Stomach (tissue), 9 donors: ENCODE measurements around the gene EML6. TPM values are rescaled to one million over a fixed set of nuclear protein-coding genes. Genes with fewer than 3 reads are reported as not detected.

Experiments used
- DNase-seq, 2 donors: peaks; one replicate each; pipeline versions ENCODE4 v3.0.0 to v3.0.0-alpha.2; 2013 to 2019
- H3K27ac ChIP-seq, 5 donors: fragments of 200-600 bp in 4 of 5; sonication (generic) in 4 of 5; one replicate each; pipeline ENCODE4 v1.5.1; 2013 to 2019; ENCODE audit warnings: mild to moderate bottlenecking in 1 of 5, moderate library complexity in 1 of 5
- H3K27me3 ChIP-seq, 3 donors: fragments of 200-600 bp; sonication (generic); one replicate each; pipeline ENCODE4 v1.5.1; 2017 to 2019; ENCODE audit warnings: mixed run types in 1 of 3
- H3K36me3 ChIP-seq, 4 donors: fragments of 200-600 bp; sonication (generic); 1 replicate in 3 of 4; 2 replicates in 1 of 4; pipeline ENCODE4 v1.5.1; 2016 to 2019
- H3K4me1 ChIP-seq, 4 donors: fragments of 200-600 bp; sonication (generic); one replicate each; pipeline ENCODE4 v1.5.1; 2016 to 2019
- H3K4me3 ChIP-seq, 4 donors: fragments of 200-600 bp; sonication (generic) in 3 of 4; one replicate each; pipeline ENCODE4 v1.5.1; 2016 to 2019; ENCODE audit warnings: mild to moderate bottlenecking in 1 of 4
- H3K9me3 ChIP-seq, 4 donors: fragments of 200-600 bp; sonication (generic); one replicate each; pipeline ENCODE4 v1.5.1; 2016 to 2019
- EP300 ChIP-seq: sonication (generic); formaldehyde crosslinking; IDR thresholded peaks from one replicate; pipeline ENCODE4 v1.6.1; 2017; ENCODE audit warnings: antibody characterized with exemption
- POLR2A ChIP-seq, 4 donors: fragments of 450-650 bp; IDR thresholded peaks; one replicate each; pipeline ENCODE4 v1.6.1; 2016; ENCODE audit warnings: antibody characterized with exemption in 4 of 4, control low read depth in 2 of 4, mild to moderate bottlenecking in 1 of 4, moderate library complexity in 1 of 4
- POLR2AphosphoS5 ChIP-seq, 3 donors: sonication (generic); formaldehyde crosslinking; IDR thresholded peaks; one replicate each; pipeline ENCODE4 v1.6.1; 2016; ENCODE audit warnings: antibody characterized with exemption in 3 of 3
- WGBS, 5 donors: extraction: QIAGEN DNeasy Blood & Tissue Kit in 3 of 5; methylation state at CpG; one replicate each; pipeline versions ENCODE4 v1.1.5 to v1.1.7; 2013 to 2018; 5-methylcytosine and 5-hydroxymethylcytosine counted together
- intact Hi-C: fragments of 100-400 bp; cut with DNase I; formaldehyde crosslinking; loops from one replicate; pipeline ENCODE4 v1.15.1; 2023; ENCODE audit warnings: low total_unique reads
- polyA plus RNA-seq, 3 donors: library from polyadenylated mRNA; stranded (reverse); fragments of 200-250 nt; gene quantifications; one replicate each; pipeline ENCODE4 v1.2.3, GENCODE V29; 2013
- total RNA-seq, 5 donors: library from RNA; depleted of rRNA; stranded (reverse); fragments of >200 nt; gene quantifications; one replicate each; pipeline versions ENCODE4 v1.1.0 to v1.2.3, GENCODE V29; 2014 to 2016
- TF ChIP-seq, protein P1 (sequence below), 7 experiments: fragments of 450-650 bp in 4 of 7; fragments of 200-600 bp in 3 of 7; sonication (generic) in 3 of 7; IDR thresholded peaks; one replicate each; pipeline ENCODE4 v1.5.1; 2016 to 2019; ENCODE audit warnings: antibody characterized with exemption in 7 of 7, control low read depth in 2 of 7, mild to moderate bottlenecking in 1 of 7
- donor health status: healthy with polysubstance abuse.
- donor health status: Bipolar disorder and iron deficiency.
- donor health status: healthy.

Gene EML6
- total and polyA plus RNA-seq, 8 donors, result 0.45 to 10.1 (median 1.8) TPM; not detected in 1

DNA sequence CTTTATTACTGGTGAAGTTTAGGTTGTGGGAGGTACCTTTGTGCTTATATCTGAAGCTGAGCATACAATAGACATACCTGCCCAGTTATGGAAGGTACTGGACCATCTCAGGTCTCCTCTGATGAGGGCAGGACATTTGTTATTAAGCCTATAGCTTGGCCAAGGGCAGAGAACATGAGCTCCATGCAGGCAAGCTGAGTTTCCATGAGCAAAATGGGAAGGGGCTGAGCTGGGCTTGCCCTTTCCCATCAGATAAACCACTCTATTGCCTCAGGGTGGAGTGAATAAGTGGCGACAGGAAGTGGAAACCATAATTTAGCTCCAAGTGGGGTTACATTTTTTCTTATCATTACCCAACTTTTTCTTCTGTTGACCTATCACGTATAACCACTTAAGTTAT lies 39.9 kb upstream of the EML6 start:
- intact Hi-C loops, result no loop called here
- H3K4me1 ChIP-seq, result no peaks in the 10 kb centered on the region
- H3K27me3 ChIP-seq, result no peaks in the 10 kb centered on the region
- H3K9me3 ChIP-seq, result no peaks in the 10 kb centered on the region
- DNase-seq, result no peak
- H3K36me3 ChIP-seq, result no peaks in the 10 kb centered on the region
- no peak overlapping the region for H3K27ac ChIP-seq
- TF ChIP-seq, protein P1, sequence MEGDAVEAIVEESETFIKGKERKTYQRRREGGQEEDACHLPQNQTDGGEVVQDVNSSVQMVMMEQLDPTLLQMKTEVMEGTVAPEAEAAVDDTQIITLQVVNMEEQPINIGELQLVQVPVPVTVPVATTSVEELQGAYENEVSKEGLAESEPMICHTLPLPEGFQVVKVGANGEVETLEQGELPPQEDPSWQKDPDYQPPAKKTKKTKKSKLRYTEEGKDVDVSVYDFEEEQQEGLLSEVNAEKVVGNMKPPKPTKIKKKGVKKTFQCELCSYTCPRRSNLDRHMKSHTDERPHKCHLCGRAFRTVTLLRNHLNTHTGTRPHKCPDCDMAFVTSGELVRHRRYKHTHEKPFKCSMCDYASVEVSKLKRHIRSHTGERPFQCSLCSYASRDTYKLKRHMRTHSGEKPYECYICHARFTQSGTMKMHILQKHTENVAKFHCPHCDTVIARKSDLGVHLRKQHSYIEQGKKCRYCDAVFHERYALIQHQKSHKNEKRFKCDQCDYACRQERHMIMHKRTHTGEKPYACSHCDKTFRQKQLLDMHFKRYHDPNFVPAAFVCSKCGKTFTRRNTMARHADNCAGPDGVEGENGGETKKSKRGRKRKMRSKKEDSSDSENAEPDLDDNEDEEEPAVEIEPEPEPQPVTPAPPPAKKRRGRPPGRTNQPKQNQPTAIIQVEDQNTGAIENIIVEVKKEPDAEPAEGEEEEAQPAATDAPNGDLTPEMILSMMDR (IDR thresholded peaks at IDR 0.05), result no peak
- TF ChIP-seq EP300 (no peak), POLR2A (IDR thresholded peaks at IDR 0.05) (no peak), POLR2AphosphoS5 (IDR thresholded peaks at IDR 0.05) (no peak)
- no peak overlapping the region for H3K4me3 ChIP-seq
- 57 to 75% (median 63%) methylated on average over 2 of the region's 2 CpGs for WGBS, 5 donors

DNA sequence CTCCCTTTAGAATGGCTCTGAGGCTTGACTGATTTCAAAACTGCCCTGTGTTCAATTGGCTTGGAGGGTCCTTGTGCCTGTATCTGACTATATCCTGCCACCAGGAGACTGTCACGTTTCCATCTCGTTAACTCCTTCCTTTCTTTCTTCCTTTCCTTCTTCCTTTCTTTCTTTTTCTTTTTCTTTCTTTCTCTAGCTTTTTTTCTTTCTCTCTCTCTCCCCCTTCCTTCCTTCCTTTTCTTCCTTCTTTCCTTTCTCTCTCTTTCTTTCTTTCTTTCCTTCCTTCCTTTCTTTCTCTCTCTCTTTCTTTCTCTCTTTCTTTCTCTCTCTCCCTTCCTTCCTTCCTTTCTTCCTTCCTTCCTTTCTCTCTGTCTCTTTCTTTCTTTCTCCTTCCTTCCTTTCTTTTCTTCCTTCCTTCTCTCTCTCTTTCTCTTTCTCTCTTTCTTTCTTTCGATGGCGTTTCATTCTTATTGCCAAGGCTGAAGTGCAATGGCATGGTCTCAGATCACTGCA lies 38.1 kb upstream of the EML6 start:
- 83 to 92% (median 85%) methylated on average over 4 of the region's 4 CpGs for WGBS, 5 donors
- peaks cover 0 to 6% (median 0%) of the 10 kb centered on the region in 4 donors for H3K4me1 ChIP-seq
- no peak overlapping the region for H3K4me3 ChIP-seq
- H3K9me3 ChIP-seq, result no peaks in the 10 kb centered on the region
- no peak for TF ChIP-seq EP300
- TF ChIP-seq POLR2A (IDR thresholded peaks at IDR 0.05), result no peak
- TF ChIP-seq POLR2AphosphoS5 (IDR thresholded peaks at IDR 0.05), result no peak
- TF ChIP-seq, protein P1 (IDR thresholded peaks at IDR 0.05), result no peak
- no peak overlapping the region for H3K27ac ChIP-seq
- no peaks in the 10 kb centered on the region for H3K27me3 ChIP-seq
- intact Hi-C loops, result no loop called here
- no peaks in the 10 kb centered on the region for H3K36me3 ChIP-seq
- DNase-seq, result no peak

DNA sequence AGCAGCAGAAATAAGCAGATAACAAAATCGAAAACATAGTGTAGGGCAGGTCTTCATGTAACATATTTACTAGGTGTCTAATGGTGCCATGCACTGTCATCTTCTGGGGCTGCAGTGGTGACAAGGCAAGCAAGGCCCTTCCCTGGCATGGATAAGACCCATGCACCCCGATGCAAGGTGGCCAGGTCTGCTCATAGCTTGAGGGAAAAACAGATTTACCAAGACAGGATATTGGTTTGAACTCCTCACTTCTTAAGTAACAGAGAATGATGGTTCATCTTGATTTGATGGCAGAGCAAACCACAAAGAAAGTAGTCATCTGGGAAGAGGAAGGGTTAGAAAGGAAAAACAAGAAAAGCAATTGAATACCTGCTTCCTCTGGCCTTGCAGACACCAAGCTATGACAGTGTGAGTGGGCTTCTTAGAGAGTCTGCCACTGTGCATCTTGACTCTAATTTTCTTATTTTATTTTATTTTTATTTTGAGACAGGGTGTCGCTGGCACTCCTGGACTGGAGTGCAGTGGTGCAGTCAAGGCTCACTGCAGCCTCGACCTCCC lies 35.8 kb upstream of the EML6 start:
- TF ChIP-seq EP300 (no peak), POLR2AphosphoS5 (IDR thresholded peaks at IDR 0.05) (no peak), POLR2A (IDR thresholded peaks at IDR 0.05) (no peak)
- TF ChIP-seq, protein P1 (IDR thresholded peaks at IDR 0.05), result no peak

DNA sequence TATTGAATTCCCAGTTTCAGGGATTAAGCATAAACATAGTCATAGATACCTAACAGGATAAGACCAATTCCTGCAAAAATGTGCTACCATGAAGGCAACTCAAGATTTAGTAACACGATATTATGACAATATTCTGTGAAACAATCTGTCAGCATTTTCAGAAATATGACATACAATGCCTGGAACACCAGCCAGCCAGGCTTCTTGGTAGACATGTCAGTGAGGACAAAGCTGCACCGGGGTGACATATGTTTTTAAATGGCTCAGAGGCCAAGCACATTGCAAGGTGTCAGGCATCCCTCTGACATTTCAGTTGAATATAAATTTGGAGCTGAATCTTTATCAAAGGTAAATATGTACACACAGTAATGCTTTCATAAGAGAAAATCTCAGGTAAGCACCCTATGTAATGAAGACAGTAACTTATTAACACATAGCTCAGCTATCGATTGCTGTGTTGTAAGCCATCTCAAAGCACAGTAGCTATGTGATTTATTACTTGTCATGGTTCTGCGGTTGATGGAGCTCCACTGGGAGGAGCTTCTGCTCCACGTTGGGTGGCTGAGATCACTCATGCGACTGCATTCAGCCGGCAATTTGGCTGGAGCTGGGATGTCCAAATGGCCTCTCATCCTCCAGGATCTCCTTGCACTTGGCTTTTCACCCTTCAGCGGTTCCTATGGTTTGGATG lies 31.9 kb upstream of the EML6 start:
- TF ChIP-seq, protein P1 (IDR thresholded peaks at IDR 0.05), result no peak
- TF ChIP-seq POLR2A (IDR thresholded peaks at IDR 0.05) (no peak), EP300 (no peak), POLR2AphosphoS5 (IDR thresholded peaks at IDR 0.05) (no peak)
- DNase-seq, result peak in 1 of 2 donors; percentile 38
- no peaks in the 10 kb centered on the region for H3K27me3 ChIP-seq
- no peaks in the 10 kb centered on the region for H3K36me3 ChIP-seq
- H3K4me3 ChIP-seq, result no peak overlapping the region
- no peak overlapping the region for H3K27ac ChIP-seq
- H3K9me3 ChIP-seq, result no peaks in the 10 kb centered on the region
- H3K4me1 ChIP-seq, result peaks cover 0 to 10% (median 0%) of the 10 kb centered on the region in 4 donors
- 48 to 64% (median 57%) methylated on average over 8 of the region's 8 CpGs for WGBS, 5 donors
- intact Hi-C loops, result no loop called here

More for the DNA sequence above, 35.8 kb upstream of the EML6 start:
- WGBS, 5 donors, result 79 to 84% (median 82%) methylated on average over 4 of the region's 4 CpGs
- H3K27ac ChIP-seq, result no peak overlapping the region
- H3K4me3 ChIP-seq, result no peak overlapping the region
- H3K4me1 ChIP-seq, result peaks cover 0 to 10% (median 0%) of the 10 kb centered on the region in 4 donors
- intact Hi-C loops, result no loop called here
- DNase-seq, result no peak
- no peaks in the 10 kb centered on the region for H3K36me3 ChIP-seq
- no peaks in the 10 kb centered on the region for H3K27me3 ChIP-seq
- H3K9me3 ChIP-seq, result no peaks in the 10 kb centered on the region
